GM18502 (cell line): ENCODE results near the gene TUBB2B.
A peak's percentile ranks its signal among the peaks of the same experiment; 100 is the strongest.
"Not testable (repeated sequence)": the region's sequence is repeated elsewhere in the genome, so short reads cannot be mapped to it uniquely, and the experiment has no call there.

Experiments
- ATAC-seq: cut with Tn5 transposase; IDR thresholded peaks from one replicate; pipeline ENCODE4 v1.9.1; 2021; ENCODE audit warnings: mild to moderate bottlenecking; ENCODE audit not compliant: unreplicated experiment, poor library complexity

TUBB2B gene

DNA sequence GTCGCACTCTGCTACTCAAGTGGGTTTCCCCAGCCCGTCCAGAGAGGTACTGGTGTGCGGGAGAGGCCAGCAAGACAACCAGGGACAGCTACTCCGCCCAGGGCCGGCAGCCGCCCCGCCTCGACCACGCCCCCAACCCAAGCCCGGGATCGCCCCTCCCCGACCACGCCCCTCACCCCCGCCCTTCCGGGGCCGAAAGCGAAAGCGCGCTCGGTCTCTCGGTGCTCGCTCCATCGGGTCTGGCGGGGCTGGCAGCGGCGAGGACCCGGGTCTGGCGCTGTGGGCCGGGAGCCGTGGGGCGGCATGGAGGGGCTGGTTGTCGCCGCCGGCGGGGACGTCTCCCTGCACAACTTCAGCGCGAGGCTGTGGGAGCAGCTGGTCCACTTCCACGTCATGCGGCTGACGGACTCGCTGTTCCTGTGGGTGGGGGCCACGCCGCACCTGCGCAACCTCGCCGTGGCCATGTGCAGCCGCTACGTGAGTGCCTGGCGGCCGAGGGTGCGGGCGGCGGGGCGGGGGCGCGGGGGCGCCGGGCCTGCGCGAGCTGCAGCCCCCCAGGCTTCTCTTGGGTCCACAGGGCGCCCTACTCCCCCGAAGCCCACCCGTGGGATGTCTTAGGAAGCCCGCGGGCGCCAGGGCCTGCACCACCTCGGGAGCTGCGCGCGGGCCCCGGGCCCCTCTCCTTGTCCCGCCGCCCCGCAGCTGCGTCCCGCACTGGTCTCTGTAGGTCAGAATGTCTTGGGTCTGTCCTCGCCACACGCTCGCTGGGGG, 31.5 kb upstream of the TUBB2B start, which contains the start of gene PSMG4:
TSS of gene PSMG4 (plus strand) at position 228 of the 771 bp plus-strand sequence. CDS start at position 304, 76 bp downstream.
- peak; percentile 80 for ATAC-seq

- no peak for ATAC-seq
Measured at GRCh38 chr6:3258201-3258600, 30.7 kb upstream of the TUBB2B start.

DNA sequence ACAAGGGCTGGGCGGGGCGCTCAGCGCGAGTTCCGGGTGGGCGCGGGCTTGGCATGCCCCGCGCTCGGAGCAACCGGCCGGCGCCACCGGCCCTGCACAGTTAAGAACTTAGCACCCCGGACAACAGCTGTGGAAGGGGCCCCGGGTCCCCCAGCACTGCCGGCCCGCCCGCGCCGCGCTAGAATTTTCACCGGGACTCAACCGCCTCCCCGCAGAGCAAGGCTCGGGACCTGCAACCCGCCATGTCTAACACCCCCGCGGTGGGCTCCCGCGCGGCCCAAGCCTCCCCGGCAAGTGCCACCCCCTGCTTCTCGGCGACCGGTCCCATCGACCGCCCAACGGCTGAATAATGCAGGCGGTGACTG, 26.1 kb upstream of the TUBB2B start:
- no peak for ATAC-seq

- ATAC-seq, result no peak
Measured at GRCh38 chr6:3252861-3253596, 25.6 kb upstream of the TUBB2B start.

GRCh38 chr6:3252369-3252768, 24.9 kb upstream of the TUBB2B start:
- ATAC-seq, result no peak

- ATAC-seq, result no peak
Measured at GRCh38 chr6:3251462-3252314, 24.2 kb upstream of the TUBB2B start.

- ATAC-seq, result no peak
Measured at GRCh38 chr6:3250231-3250675, 22.8 kb upstream of the TUBB2B start.

DNA sequence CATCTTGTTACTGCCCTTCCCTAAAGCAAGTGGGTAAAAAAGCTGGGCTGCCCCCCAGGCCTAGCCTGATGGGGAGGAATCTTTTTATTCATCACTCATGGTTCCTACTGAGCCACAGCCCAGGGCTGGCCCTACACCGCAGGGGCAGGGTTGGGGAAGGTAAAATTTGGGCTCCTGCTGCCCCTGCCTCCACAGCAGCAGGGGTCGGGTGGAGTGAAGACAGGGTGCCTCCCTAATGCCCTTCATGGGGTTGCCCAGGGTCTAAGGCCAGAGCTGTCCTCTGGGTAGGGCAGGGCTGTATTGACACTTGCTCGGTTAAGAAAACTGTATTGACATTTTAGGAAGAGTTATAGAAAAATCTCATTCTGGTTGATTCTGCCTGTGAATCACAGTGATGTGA, 22.4 kb upstream of the TUBB2B start:
- no peak for ATAC-seq

DNA sequence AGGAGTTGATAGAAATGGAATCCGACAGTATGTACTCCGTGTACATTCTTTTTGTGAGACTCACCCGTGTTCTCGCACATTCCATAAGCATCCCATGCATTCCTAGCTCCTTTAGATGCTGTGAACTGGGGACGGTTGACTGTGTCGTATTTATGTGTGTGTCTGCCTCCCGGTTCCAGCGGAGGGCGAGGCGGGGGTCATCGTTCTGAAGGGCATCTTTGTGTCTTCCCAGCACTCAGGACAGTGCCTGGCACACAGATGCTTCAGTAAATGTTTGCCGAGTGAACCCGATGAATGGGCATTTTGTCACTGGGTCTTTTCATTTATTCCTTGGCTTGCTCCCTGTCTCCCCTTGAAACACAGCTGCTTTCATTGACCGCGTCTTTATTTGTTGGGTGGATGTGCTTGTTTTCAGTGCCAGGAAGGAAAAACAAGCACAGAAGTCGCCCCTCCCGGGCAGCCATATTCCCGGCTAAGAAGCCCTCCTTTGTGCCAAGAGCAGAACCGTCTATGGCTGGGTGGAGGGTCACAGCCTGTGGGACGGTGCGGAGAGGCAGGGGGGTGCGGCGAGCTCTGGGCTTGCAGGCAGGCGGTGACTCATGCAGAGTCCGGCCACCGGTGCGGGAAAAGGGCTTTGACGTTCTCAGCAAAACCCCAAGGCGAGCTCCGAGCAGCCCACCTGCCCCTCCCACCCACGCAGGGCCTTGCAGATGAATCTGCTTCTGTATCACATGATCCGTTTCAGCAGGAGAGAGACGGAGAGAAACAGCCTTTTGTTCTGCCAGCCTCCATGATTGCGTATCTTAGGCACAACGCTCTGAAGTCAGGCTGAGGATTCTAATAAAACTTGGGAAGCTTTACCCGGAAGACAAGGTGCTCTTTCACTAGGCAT, 20.0 kb upstream of the TUBB2B start:
- ATAC-seq, result no peak

- ATAC-seq, result no peak
Measured at GRCh38 chr6:3245216-3245615, 17.8 kb upstream of the TUBB2B start.

- not testable (repeated sequence) for ATAC-seq
Measured at GRCh38 chr6:3244832-3245161, 17.3 kb upstream of the TUBB2B start.

- ATAC-seq, result no peak
Measured at GRCh38 chr6:3244003-3244831, 16.8 kb upstream of the TUBB2B start.

DNA sequence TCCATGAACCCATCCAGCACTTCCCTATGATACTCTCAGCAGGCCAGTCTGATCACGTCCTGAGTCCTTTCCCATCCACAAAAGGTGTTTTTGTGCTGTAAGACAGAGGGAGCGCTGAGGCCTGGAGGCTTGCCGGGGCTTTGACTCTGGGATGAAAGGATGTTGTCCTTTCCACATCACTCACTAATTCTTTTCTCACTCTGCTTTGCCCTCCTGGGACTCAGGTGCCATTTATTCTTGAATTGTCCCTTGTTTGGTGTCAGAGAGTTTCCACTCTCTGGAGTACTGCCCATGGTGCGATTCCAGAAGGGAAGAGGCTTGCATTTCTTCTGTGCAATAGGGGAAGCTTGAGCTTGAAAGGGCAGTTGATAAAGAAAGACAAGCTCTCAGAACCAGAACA, 15.3 kb upstream of the TUBB2B start:
- no peak for ATAC-seq

DNA sequence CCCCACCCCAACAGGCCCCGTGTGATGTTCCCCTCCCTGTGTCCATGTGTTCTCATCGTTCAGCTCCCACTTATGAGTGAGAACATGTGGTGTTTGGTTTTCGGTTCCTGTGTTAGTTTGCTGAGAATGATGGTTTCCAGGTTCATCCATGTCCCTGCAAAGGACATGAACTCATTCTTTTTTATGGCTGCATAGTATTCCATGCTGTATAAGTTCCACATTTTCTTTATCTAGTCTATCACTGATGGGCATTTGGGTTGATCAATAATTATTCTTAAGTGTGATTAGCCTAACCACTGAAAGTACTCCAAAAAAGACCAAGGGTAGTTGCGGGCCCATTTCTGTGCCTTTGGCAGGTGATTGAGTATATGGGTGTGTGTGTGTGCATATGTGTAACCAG, 14.3 kb upstream of the TUBB2B start:
- ATAC-seq, result not testable (repeated sequence)

DNA sequence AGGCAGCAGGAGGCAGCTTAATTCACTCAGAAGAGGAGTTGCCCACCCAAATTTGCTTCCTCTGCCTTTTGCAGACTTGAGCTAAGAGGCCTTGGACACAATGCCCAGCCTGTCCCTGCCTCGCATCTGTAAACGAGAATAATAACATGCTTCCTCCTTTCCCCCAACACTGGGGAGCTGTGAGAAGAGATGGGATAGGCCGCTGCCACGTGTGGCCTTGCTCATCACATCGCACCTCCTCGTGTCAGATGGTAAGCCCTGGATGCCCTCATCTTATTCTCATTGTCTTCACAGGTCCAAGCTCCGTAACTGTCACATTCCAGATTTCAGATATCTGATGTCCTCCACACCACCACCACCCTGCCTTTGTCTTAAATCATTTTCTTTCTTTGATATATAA, 13.1 kb upstream of the TUBB2B start:
- no peak for ATAC-seq

DNA sequence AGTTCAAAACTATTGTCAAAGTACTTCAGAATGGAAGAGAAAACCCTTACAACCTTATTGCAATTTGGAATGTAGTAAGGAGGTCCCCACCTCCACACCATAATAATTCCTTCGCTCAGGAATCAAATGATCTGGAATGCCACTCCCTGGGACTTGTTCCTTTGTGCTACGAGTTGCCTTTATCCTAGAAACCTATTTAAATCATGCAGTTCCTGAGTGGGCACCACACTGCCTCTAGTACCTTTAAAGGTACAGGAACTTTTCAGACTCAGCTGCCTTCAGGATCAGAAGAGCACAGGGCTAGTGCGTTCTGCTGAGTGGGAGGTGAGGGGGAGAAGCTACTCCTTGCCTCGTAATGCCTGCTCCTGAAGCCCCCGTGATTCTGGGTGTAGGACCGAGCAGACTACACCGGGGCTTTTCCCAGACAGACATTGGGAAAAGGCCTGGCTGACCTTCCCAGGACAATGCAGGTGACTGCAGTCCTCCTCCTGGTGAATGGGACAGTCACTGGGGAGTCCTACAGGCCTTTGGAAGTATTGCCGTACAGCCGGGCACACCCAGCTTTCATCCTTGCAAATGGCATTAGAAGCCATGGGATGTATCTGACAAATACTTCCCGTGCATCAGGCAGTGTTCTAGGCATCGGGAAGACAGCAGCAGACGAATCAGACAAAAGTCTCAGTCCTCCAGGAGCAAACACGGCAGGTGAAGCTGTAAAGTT, 11.8 kb upstream of the TUBB2B start:
- no peak for ATAC-seq

GRCh38 chr6:3237761-3238662, 10.6 kb upstream of the TUBB2B start:
- ATAC-seq, result no peak
